A673 (cell line): Measurements from ENCODE around the gene SMIM28. TPM values are rescaled to one million over a fixed set of nuclear protein-coding genes. Genes with fewer than 3 reads are reported as not detected.

Source experiments
- BruUV-seq: library from RNA; stranded (reverse); fragments of 400-500 nt; replicated peaks from 2 replicates; lab custom pipeline; 2021; lab: Mats Ljungman, UMichigan
- CTCF ChIA-PET: fragments of 300-600 bp; sonication (Branson Sonifier 250); formaldehyde crosslinking; loops from one replicate; lab custom pipeline; 2022; ENCODE audit warnings: antibody characterized with exemption; lab: Charles Lee
- POLR2A ChIA-PET: fragments of 300-600 bp; sonication (Branson Sonifier 250); formaldehyde crosslinking; loops from one replicate; lab custom pipeline; 2022; ENCODE audit warnings: antibody characterized with exemption; ENCODE audit not compliant: low non-redundant PET; lab: Charles Lee
- DNase-seq: peaks from one replicate; pipeline ENCODE4 v3.0.0-alpha.2; 2015; ENCODE audit warnings: low spot score
- H3K27ac ChIP-seq: fragments of 200-600 bp; sonication (generic); 2 replicates; pipeline ENCODE4 v1.5.1; 2016; ENCODE audit warnings: mixed run types, low read depth, mild to moderate bottlenecking, mixed read lengths, antibody characterized with exemption, low read length; ENCODE audit not compliant: poor library complexity, severe bottlenecking
- H3K27me3 ChIP-seq: fragments of 200-600 bp; sonication (generic); replicated peaks from 2 replicates; pipeline ENCODE4 v1.6.1; 2017; ENCODE audit warnings: mixed run types, low read depth, mild to moderate bottlenecking, mixed read lengths, antibody characterized with exemption, low read length; ENCODE audit not compliant: insufficient read depth, poor library complexity
- H3K36me3 ChIP-seq: fragments of 200-600 bp; sonication (generic); 2 replicates; pipeline ENCODE4 v1.6.1; 2016; ENCODE audit warnings: mixed run types, mild to moderate bottlenecking, mixed read lengths, antibody characterized with exemption, low read length; ENCODE audit not compliant: insufficient read depth, poor library complexity, severe bottlenecking
- H3K4me1 ChIP-seq: fragments of 200-600 bp; sonication (generic); 2 replicates; pipeline ENCODE4 v1.6.1; 2017; ENCODE audit warnings: mixed run types, mild to moderate bottlenecking, mixed read lengths, antibody characterized with exemption, low read length; ENCODE audit not compliant: insufficient read depth, poor library complexity, severe bottlenecking
- H3K4me3 ChIP-seq: fragments of 200-600 bp; sonication (generic); 2 replicates; pipeline ENCODE4 v1.5.1; 2016; ENCODE audit warnings: low read depth, mixed run types, mild to moderate bottlenecking, mixed read lengths, low read length; ENCODE audit not compliant: poor library complexity, severe bottlenecking
- H3K9me3 ChIP-seq: fragments of 200-600 bp; sonication (generic); 2 replicates; pipeline ENCODE4 v1.6.1; 2016; ENCODE audit warnings: mixed run types, low read depth, mild to moderate bottlenecking, mixed read lengths, antibody characterized with exemption, low read length; ENCODE audit not compliant: poor library complexity, severe bottlenecking
- CTCF ChIP-seq: fragments of 300-800, 200-600 bp; sonication (generic); conservative IDR thresholded peaks from 2 replicates; pipeline ENCODE4 v1.5.1; 2017; ENCODE audit warnings: low read depth, mild to moderate bottlenecking, antibody characterized with exemption, low read length, moderate library complexity, mixed read lengths
- EZH2 ChIP-seq: fragments of 200-600 bp; sonication (generic); IDR thresholded peaks from 2 replicates; pipeline ENCODE4 v1.6.1; 2017; ENCODE audit warnings: borderline replicate concordance, low read depth, mild to moderate bottlenecking, mixed read lengths, antibody characterized with exemption, low read length; ENCODE audit not compliant: poor library complexity, severe bottlenecking
- intact Hi-C: fragments of 100-400 bp; cut with micrococcal nuclease; formaldehyde crosslinking; loops from one replicate; pipeline ENCODE4 v1.10.0; 2022; ENCODE audit not compliant: unreplicated experiment
- total RNA-seq: library from RNA; stranded (reverse); gene quantifications from 2 replicates; pipeline ENCODE4 v1.2.3, GENCODE V29; 2021

Gene SMIM28
- total RNA-seq, 1 experiment from 2014 or later: not detected

DNA sequence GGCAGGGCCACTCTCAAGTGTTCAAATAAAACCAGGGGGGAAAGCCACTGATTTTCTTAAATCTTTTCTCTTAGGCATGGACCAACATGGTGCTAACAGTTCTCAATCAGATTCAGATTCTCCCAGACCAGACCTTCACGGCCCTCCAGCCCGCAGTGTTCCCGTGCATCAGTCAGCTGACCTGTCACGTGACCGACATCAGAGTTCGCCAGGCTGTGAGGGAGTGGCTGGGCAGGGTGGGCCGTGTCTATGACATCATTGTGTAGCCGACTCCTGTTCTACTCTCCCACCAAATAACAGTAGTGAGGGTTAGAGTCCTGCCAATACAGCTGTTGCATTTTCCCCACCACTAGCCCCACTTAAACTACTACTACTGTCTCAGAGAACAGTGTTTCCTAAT lies 41.5 kb upstream of the SMIM28 start:
- DNase-seq: no peak
- no peaks in the 10 kb centered on the region for H3K9me3 ChIP-seq
- no peaks in the 10 kb centered on the region for H3K27me3 ChIP-seq
- ChIA-PET POLR2A (no interaction called here), CTCF (no interaction called here)
- H3K36me3 ChIP-seq: no peaks in the 10 kb centered on the region
- H3K27ac ChIP-seq: no peak overlapping the region
- H3K4me3 ChIP-seq: no peak overlapping the region
- no TSS peak for BruUV-seq
- H3K4me1 ChIP-seq: no peaks in the 10 kb centered on the region
- TF ChIP-seq CTCF (no peak), EZH2 (no peak)
- intact Hi-C loops: no loop called here

GRCh38 chr6:138337076-138337475 lies 40.6 kb upstream of the SMIM28 start:
- no TSS peak for BruUV-seq
- TF ChIP-seq EZH2 (no peak), CTCF (no peak)
- H3K4me3 ChIP-seq: no peak overlapping the region
- no peak overlapping the region for H3K27ac ChIP-seq
- H3K36me3 ChIP-seq: no peaks in the 10 kb centered on the region
- H3K9me3 ChIP-seq: no peaks in the 10 kb centered on the region
- no peaks in the 10 kb centered on the region for H3K4me1 ChIP-seq
- CTCF ChIA-PET: no interaction called here
- H3K27me3 ChIP-seq: no peaks in the 10 kb centered on the region
- intact Hi-C loops: no loop called here
- POLR2A ChIA-PET: no interaction called here
- no peak for DNase-seq

DNA sequence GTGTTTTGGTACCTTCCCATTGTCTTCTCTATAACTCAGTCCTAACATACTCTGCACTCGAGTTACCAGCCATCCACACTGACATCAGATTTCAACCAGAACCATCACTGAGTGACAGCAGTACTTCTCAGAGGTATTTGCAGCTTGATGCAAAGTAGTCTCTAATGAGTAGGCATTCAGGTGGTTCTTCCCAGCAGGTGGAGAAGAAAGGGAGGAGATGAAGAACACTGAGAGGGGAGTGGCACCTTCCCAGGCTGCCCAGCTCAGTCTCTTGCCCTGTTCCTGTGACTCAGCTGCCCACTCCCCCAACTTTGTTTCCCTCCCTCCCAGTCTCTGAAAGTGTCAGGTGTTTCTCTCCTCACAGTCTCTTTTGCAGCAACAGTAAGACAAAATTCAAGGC lies 38.7 kb upstream of the SMIM28 start:
- H3K27ac ChIP-seq: no peak overlapping the region
- intact Hi-C loops: no loop called here
- TF ChIP-seq EZH2 (no peak), CTCF (no peak)
- H3K4me1 ChIP-seq: no peaks in the 10 kb centered on the region
- no peaks in the 10 kb centered on the region for H3K27me3 ChIP-seq
- no peak overlapping the region for H3K4me3 ChIP-seq
- H3K9me3 ChIP-seq: no peaks in the 10 kb centered on the region
- ChIA-PET CTCF (no interaction called here), POLR2A (no interaction called here)
- H3K36me3 ChIP-seq: no peaks in the 10 kb centered on the region
- DNase-seq: no peak
- no TSS peak for BruUV-seq
